Endothelial cell of umbilical vein (primary cell): ENCODE data around the gene RBM17. TPM values are rescaled to one million over a fixed set of nuclear protein-coding genes. Genes with fewer than 3 reads are reported as not detected.

ENCODE experiments used
- BruUV-seq: library from RNA; stranded (reverse); fragments of 400-500 nt; replicated peaks from 2 replicates; lab custom pipeline; 2021; lab: Mats Ljungman, UMichigan
- CTCF ChIA-PET: fragments of 300-600, 350-600 bp; sonication (Branson Sonifier 250); formaldehyde crosslinking; loops from one replicate; lab custom pipeline; 2021; ENCODE audit warnings: antibody characterized with exemption, inconsistent platforms; lab: Charles Lee
- POLR2A ChIA-PET: fragments of 300-600, 350-600 bp; sonication (Branson Sonifier 250); formaldehyde crosslinking; loops from one replicate; lab custom pipeline; 2021; ENCODE audit warnings: antibody characterized with exemption, inconsistent platforms; lab: Charles Lee
- DNase-seq: peaks from one replicate; pipeline ENCODE4 v3.0.0-alpha.2; 2011; ENCODE audit warnings: low read depth, low spot score
- FAIRE-seq: peaks from 2 replicates; lab custom pipeline; 2011; peaks lifted over from hg19 to GRCh38; lab: Jason Lieb, UNC
- H2AFZ ChIP-seq: 2 replicates; pipeline ENCODE4 v1.6.0; 2012; ENCODE audit warnings: low read depth, low read length, control low read depth, inconsistent platforms
- H3K27ac ChIP-seq: 2 replicates; pipeline ENCODE4 v1.5.1; 2011; ENCODE audit warnings: low read depth, mild to moderate bottlenecking, control low read depth, low read length, moderate library complexity; ENCODE audit not compliant: insufficient read depth
- H3K27me3 ChIP-seq, 2 experiments: 2 replicates each; pipeline versions ENCODE4 v1.6.0 to v1.6.1; 2011; ENCODE audit warnings: low read length in 2 of 2, mixed read lengths in 1 of 2; ENCODE audit not compliant: control insufficient read depth in 2 of 2, insufficient read depth in 2 of 2
- H3K36me3 ChIP-seq, 2 experiments: 2 replicates in 1 of 2; 3 replicates in 1 of 2; pipeline ENCODE4 v1.5.1; 2011; ENCODE audit warnings: low read length in 2 of 2, mild to moderate bottlenecking in 1 of 2, moderate library complexity in 1 of 2; ENCODE audit not compliant: control insufficient read depth in 2 of 2, insufficient read depth in 2 of 2; ENCODE audit errors: extremely low read depth in 1 of 2
- H3K4me1 ChIP-seq: 3 replicates; pipeline ENCODE4 v1.5.1; 2011; ENCODE audit warnings: mild to moderate bottlenecking, low read length; ENCODE audit not compliant: control insufficient read depth, insufficient read depth; ENCODE audit errors: extremely low read depth
- H3K4me2 ChIP-seq: 2 replicates; pipeline ENCODE4 v1.6.1; 2011; ENCODE audit warnings: low read length, control low read depth, mixed read lengths; ENCODE audit not compliant: insufficient read depth
- H3K4me3 ChIP-seq, 3 experiments: fragments of 200-600 bp in 1 of 3; sonication (generic), shearing (Covaris generic) in 1 of 3; replicated peaks in 1 of 3; 2 replicates each; pipeline ENCODE4 v1.5.1; 2011 to 2016; ENCODE audit warnings: control low read depth in 3 of 3, low read length in 3 of 3, mild to moderate bottlenecking in 2 of 3, inconsistent platforms in 1 of 3, low read depth in 1 of 3, moderate library complexity in 1 of 3; ENCODE audit not compliant: insufficient read depth in 1 of 3
- H3K79me2 ChIP-seq: 2 replicates; pipeline ENCODE4 v1.6.0; 2012; ENCODE audit warnings: low read length, inconsistent platforms; ENCODE audit not compliant: control insufficient read depth, insufficient read depth
- H3K9ac ChIP-seq: replicated peaks from 2 replicates; pipeline ENCODE3; 2011; ENCODE audit warnings: low read length, control low read depth; ENCODE audit not compliant: insufficient read depth; ENCODE audit errors: extremely low read depth
- H3K9me1 ChIP-seq: replicated peaks from 3 replicates; pipeline ENCODE4 v1.6.0; 2011; ENCODE audit warnings: mild to moderate bottlenecking, low read length; ENCODE audit not compliant: control insufficient read depth, insufficient read depth; ENCODE audit errors: extremely low read depth
- H3K9me3 ChIP-seq: replicated peaks from 2 replicates; pipeline ENCODE4 v1.5.1; 2012; ENCODE audit warnings: low read length, inconsistent platforms; ENCODE audit not compliant: control insufficient read depth, insufficient read depth
- H4K20me1 ChIP-seq: replicated peaks from 2 replicates; pipeline ENCODE3; 2011; ENCODE audit warnings: mild to moderate bottlenecking, low read length; ENCODE audit not compliant: control insufficient read depth, insufficient read depth; ENCODE audit errors: extremely low read depth
- EZH2 ChIP-seq: IDR thresholded peaks from 2 replicates; pipeline ENCODE4 v1.6.1; 2012; ENCODE audit warnings: borderline replicate concordance, low read depth, mild to moderate bottlenecking, moderate library complexity, low read length, inconsistent platforms; ENCODE audit not compliant: severe bottlenecking
- FOS ChIP-seq: IDR thresholded peaks from 2 replicates; pipeline ENCODE4 v1.6.1; 2011; ENCODE audit warnings: mild to moderate bottlenecking, low read length, moderate library complexity, borderline replicate concordance; ENCODE audit not compliant: insufficient read depth
- GATA2 ChIP-seq: IDR thresholded peaks from 2 replicates; pipeline ENCODE4 v1.7.0; 2011; ENCODE audit warnings: low read depth, mild to moderate bottlenecking, moderate library complexity, mixed read lengths, low read length; ENCODE audit not compliant: insufficient read length, insufficient read depth
- JUN ChIP-seq: IDR thresholded peaks from 2 replicates; pipeline ENCODE4 v1.6.1; 2011; ENCODE audit warnings: borderline replicate concordance, low read depth; ENCODE audit not compliant: insufficient read length, insufficient read depth
- MYC ChIP-seq: IDR thresholded peaks from one replicate; pipeline ENCODE4 v1.6.1; 2011; ENCODE audit warnings: mild to moderate bottlenecking, low read depth, low read length
- POLR2A ChIP-seq: IDR thresholded peaks from 2 replicates; pipeline ENCODE4 v1.6.1; 2012; ENCODE audit warnings: low read depth, mild to moderate bottlenecking, control low read depth, low read length
- POLR2AphosphoS5 ChIP-seq: IDR thresholded peaks from 2 replicates; pipeline ENCODE4 v1.6.1; 2012; ENCODE audit warnings: low read depth, mild to moderate bottlenecking, control low read depth, low read length, moderate library complexity; ENCODE audit not compliant: insufficient read depth
- dilution Hi-C: fragments of 300-500 bp; cut with MboI; formaldehyde crosslinking; loops from one replicate; pipeline ENCODE4 v1.15.0; 2019; ENCODE audit warnings: low sequenced_read_pairs; ENCODE audit not compliant: extremely low pct_ligation_motif_present
- intact Hi-C: fragments of 100-400 bp; cut with micrococcal nuclease; formaldehyde crosslinking; loops from one replicate; pipeline ENCODE4 v1.10.0; 2022
- polyA plus RNA-seq, 4 experiments: library from polyadenylated mRNA; depleted of rRNA in 3 of 4; stranded (reverse) in 3 of 4; unstranded in 1 of 4; fragments of >200 nt; gene quantifications; 2 replicates each; pipeline versions ENCODE4 v1.2.1 to v1.2.3, GENCODE V29; 2011 to 2012; ENCODE audit warnings: missing spikeins in 1 of 4
- total RNA-seq: library from RNA; stranded (reverse); gene quantifications from 2 replicates; pipeline ENCODE4 v1.2.3, GENCODE V29; 2021
- TF ChIP-seq, protein P1 (sequence below), 2 donors: IDR thresholded peaks; 1 replicate in 1 of 2; 2 replicates in 1 of 2; pipeline ENCODE4 v1.5.1; 2011; ENCODE audit warnings: low read length in 2 of 2, mild to moderate bottlenecking in 2 of 2, moderate library complexity in 2 of 2, control low read depth in 1 of 2, inconsistent platforms in 1 of 2, low read depth in 1 of 2; ENCODE audit not compliant: insufficient read depth in 1 of 2; ENCODE audit errors: extremely low read depth in 1 of 2
- TF ChIP-seq, protein P2 (sequence below): IDR thresholded peaks from 2 replicates; pipeline ENCODE4 v1.6.1; 2011; ENCODE audit not compliant: insufficient read depth, insufficient read length

RBM17 gene
- total and polyA plus RNA-seq, 2 donors (not counting 3 experiments of a cell fraction or from before 2014, with no cell fraction given) = 23.1 to 148 TPM

- Histone ChIP-seq H3K9me3 (no peaks in the 10 kb centered on the region), H4K20me1 (no peaks in the 10 kb centered on the region), H2AFZ (no peak overlapping the region), H3K4me3 (peak overlapping the region; percentile 59 to 70 (median 69)), H3K36me3 (no peaks in the 10 kb centered on the region), H3K9me1 (no peaks in the 10 kb centered on the region), H3K79me2 (peaks cover 55% of the 10 kb centered on the region), H3K4me1 (peaks cover 18% of the 10 kb centered on the region), H3K27me3 (no peaks in the 10 kb centered on the region), H3K9ac (peak overlapping the region; percentile 88), H3K27ac (peak overlapping the region; percentile 66), H3K4me2 (peak overlapping the region; percentile 75)
- intact Hi-C loops = loop anchor here (1.0 kb wide), 1 partner anchor 38 kb away; the partner anchor contains the start of gene PFKFB3
- dilution Hi-C loops = no loop called here
- CTCF ChIA-PET = interaction anchor here (0.8 to 2.7 kb wide), 5 partner anchors 14 to 237 kb away, joined by 3 to 21 read pairs (median 8); partner anchors contain the start of gene PFKFB3
- FAIRE-seq (peak; percentile 28), DNase-seq (peak; percentile 19)
- BruUV-seq = no TSS peak
- POLR2A ChIA-PET = no interaction called here
- TF ChIP-seq FOS (no peak), GATA2 (no peak), MYC (no peak), POLR2AphosphoS5 (no peak), POLR2A (no peak), JUN (no peak), EZH2 (no peak)
- TF ChIP-seq, protein P1, sequence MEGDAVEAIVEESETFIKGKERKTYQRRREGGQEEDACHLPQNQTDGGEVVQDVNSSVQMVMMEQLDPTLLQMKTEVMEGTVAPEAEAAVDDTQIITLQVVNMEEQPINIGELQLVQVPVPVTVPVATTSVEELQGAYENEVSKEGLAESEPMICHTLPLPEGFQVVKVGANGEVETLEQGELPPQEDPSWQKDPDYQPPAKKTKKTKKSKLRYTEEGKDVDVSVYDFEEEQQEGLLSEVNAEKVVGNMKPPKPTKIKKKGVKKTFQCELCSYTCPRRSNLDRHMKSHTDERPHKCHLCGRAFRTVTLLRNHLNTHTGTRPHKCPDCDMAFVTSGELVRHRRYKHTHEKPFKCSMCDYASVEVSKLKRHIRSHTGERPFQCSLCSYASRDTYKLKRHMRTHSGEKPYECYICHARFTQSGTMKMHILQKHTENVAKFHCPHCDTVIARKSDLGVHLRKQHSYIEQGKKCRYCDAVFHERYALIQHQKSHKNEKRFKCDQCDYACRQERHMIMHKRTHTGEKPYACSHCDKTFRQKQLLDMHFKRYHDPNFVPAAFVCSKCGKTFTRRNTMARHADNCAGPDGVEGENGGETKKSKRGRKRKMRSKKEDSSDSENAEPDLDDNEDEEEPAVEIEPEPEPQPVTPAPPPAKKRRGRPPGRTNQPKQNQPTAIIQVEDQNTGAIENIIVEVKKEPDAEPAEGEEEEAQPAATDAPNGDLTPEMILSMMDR (IDR thresholded peaks at IDR 0.05; ENCODE audit: extremely low read depth in 1 of 2, insufficient read depth in 1 of 2, low read depth in 1 of 2, low read length in 2 of 2) = no peak
- TF ChIP-seq, protein P2, sequence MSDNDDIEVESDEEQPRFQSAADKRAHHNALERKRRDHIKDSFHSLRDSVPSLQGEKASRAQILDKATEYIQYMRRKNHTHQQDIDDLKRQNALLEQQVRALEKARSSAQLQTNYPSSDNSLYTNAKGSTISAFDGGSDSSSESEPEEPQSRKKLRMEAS = no peak
Measured at GRCh38 chr10:6164271-6165095, 75.6 kb downstream of the RBM17 start.
